ENCODE results near the gene CDC42EP3. TPM values are rescaled to one million over a fixed set of nuclear protein-coding genes. Genes with fewer than 3 reads are reported as not detected.
A peak's percentile ranks its signal among the peaks of the same experiment; 100 is the strongest.

CDC42EP3 gene
- total and polyA plus RNA-seq, 8 donors, result 6.7 to 89.7 (median 17.2) TPM

DNA sequence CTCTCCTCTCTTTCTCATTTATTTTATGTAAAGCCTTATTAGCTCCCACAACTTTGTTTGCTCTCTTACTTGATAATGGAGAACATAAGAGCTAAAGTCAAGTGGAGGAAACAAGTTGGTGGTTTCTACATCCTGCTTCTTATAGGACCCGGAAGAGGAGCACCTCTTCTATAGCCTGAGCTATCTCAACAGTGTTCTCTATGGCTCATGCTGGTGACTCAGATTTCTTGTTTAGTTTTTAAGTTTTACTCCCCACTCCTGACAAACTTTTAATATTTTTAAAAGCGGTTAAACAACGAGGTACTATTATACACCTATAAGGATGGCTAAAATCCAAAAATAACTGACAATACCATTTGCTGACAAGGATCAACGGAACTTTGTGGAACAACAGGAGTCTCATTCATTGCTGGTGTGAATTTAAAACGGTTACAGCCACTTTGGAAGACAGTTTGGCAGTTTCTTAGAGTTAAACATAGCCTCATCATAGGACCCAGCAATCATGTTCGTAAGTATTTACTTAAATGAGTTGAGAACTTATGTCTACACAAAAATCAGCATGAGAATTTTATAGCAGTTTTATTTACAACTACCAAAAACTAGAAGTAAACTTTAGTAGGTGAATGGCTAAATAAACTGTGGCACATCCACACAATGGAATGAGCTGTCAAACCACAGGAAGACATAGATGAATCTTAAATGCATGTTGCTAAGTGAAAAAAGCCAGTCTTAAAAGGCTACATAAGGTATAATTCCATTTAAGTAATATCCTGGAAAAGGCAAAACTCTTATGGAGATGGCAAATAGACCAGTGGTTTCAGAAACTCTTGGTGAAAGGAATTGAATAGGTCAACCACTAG is 12.7 kb upstream of the CDC42EP3 start:
- no peaks in the 10 kb centered on the region for H3K27me3 ChIP-seq
- H3K9me3 ChIP-seq, result no peaks in the 10 kb centered on the region
- 40 to 62% (median 50%) methylated on average over 6 of the region's 6 CpGs for WGBS, 5 donors
- H3K4me1 ChIP-seq, result peaks cover 4 to 25% (median 7%) of the 10 kb centered on the region in 4 donors
- TF ChIP-seq, protein P1, sequence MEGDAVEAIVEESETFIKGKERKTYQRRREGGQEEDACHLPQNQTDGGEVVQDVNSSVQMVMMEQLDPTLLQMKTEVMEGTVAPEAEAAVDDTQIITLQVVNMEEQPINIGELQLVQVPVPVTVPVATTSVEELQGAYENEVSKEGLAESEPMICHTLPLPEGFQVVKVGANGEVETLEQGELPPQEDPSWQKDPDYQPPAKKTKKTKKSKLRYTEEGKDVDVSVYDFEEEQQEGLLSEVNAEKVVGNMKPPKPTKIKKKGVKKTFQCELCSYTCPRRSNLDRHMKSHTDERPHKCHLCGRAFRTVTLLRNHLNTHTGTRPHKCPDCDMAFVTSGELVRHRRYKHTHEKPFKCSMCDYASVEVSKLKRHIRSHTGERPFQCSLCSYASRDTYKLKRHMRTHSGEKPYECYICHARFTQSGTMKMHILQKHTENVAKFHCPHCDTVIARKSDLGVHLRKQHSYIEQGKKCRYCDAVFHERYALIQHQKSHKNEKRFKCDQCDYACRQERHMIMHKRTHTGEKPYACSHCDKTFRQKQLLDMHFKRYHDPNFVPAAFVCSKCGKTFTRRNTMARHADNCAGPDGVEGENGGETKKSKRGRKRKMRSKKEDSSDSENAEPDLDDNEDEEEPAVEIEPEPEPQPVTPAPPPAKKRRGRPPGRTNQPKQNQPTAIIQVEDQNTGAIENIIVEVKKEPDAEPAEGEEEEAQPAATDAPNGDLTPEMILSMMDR (IDR thresholded peaks at IDR 0.05), result no peak
- TF ChIP-seq EP300 (IDR thresholded peaks at IDR 0.05), result no peak
- TF ChIP-seq POLR2AphosphoS5 (IDR thresholded peaks at IDR 0.05), result peak in 1 of 3 donors; percentile 35
- TF ChIP-seq POLR2A (IDR thresholded peaks at IDR 0.05), result no peak
- intact Hi-C loops (cut with DNase I; ENCODE audit: low total_unique reads), result no loop called here
- DNase-seq, result peak in 1 of 2 donors; percentile 23
- no peaks in the 10 kb centered on the region for H3K36me3 ChIP-seq
- peak overlapping the region in 1 of 5 donors; percentile 18 for H3K27ac ChIP-seq
- no peak overlapping the region for H3K4me3 ChIP-seq

DNA sequence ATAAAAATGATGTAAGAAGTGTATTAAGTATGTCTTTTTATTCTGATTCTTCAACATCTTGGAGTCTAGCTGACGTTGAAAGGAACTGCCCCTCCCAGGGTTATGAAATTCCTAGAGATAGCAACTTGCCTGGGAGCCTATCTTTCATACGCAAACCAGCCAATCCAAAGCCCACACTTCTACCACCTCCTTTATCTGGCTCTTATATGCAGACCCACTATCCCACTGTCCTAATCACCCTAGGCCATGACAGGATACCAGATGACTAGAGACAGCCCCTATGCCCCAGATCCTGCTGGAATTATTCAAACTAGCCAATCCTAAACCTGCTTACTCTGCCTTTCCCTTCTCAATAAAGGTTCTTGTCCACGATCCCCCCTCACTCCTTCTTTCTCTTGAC is 11.8 kb upstream of the CDC42EP3 start:
- peaks cover 0 to 25% (median 9%) of the 10 kb centered on the region in 4 donors for H3K4me1 ChIP-seq
- H3K27me3 ChIP-seq, result no peaks in the 10 kb centered on the region
- H3K9me3 ChIP-seq, result no peaks in the 10 kb centered on the region
- DNase-seq, result no peak
- H3K27ac ChIP-seq, result peak overlapping the region in 1 of 5 donors; percentile 18
- WGBS, 5 donors, result 65 to 73% (median 72%) methylated on average over 3 of the region's 3 CpGs
- TF ChIP-seq POLR2A (IDR thresholded peaks at IDR 0.05), result no peak
- TF ChIP-seq POLR2AphosphoS5 (IDR thresholded peaks at IDR 0.05), result no peak
- no peak for TF ChIP-seq EP300 (IDR thresholded peaks at IDR 0.05)
- TF ChIP-seq, protein P1 (IDR thresholded peaks at IDR 0.05), result no peak
- H3K4me3 ChIP-seq, result no peak overlapping the region
- H3K36me3 ChIP-seq, result no peaks in the 10 kb centered on the region
- intact Hi-C loops (cut with DNase I; ENCODE audit: low total_unique reads), result no loop called here

DNA sequence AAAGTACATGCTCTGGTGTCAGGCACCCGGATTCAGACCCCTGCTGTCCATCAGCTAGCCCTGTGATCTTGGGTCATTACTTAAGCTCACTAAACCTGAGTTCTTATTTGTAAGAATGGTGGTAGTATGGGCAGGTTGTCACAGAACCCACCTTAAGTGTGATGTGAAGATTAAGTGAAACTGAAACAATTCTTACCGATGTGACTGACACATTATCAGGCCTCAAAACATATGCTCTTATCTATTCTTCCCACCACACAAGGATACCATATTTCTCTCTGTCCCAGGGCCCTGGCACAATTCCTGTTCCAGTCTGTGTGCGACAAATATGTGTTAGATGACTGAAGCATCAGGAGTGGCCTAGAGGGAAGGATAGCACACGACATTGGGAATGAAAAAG is 11.0 kb upstream of the CDC42EP3 start:
- H3K4me3 ChIP-seq, result no peak overlapping the region
- H3K4me1 ChIP-seq, result peaks cover 0 to 25% (median 9%) of the 10 kb centered on the region in 4 donors
- H3K27ac ChIP-seq, result no peak overlapping the region
- intact Hi-C loops (cut with DNase I; ENCODE audit: low total_unique reads), result no loop called here
- DNase-seq, result no peak
- no peaks in the 10 kb centered on the region for H3K36me3 ChIP-seq
- H3K9me3 ChIP-seq, result no peaks in the 10 kb centered on the region
- no peaks in the 10 kb centered on the region for H3K27me3 ChIP-seq
- TF ChIP-seq EP300 (IDR thresholded peaks at IDR 0.05) (no peak), POLR2A (IDR thresholded peaks at IDR 0.05) (no peak), POLR2AphosphoS5 (IDR thresholded peaks at IDR 0.05) (no peak)
- TF ChIP-seq, protein P1 (IDR thresholded peaks at IDR 0.05), result no peak
- 65 to 75% (median 73%) methylated on average over 4 of the region's 4 CpGs for WGBS, 5 donors

DNA sequence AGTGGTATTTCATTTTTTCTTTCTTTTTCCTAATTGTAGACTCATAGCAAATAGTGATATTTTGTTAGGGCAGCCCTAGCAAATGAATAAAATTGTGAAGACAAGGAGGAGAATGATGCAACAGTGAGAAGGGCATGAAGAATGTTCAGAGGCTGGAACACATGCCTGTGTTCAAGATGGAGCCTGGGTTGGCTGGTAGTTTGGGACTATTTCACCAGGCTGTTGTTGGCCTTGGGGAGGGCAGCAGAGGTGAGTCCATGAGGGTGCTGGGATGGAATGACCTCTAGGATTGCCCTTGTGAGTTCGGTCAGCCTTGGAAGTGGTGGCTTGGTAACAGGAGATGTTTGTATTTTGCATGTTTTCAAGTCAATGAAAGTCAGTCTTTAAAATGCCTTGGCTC is 10.1 kb upstream of the CDC42EP3 start:
- intact Hi-C loops (cut with DNase I; ENCODE audit: low total_unique reads), result no loop called here
- Histone ChIP-seq H3K27me3 (no peaks in the 10 kb centered on the region), H3K36me3 (no peaks in the 10 kb centered on the region), H3K4me3 (no peak overlapping the region), H3K4me1 (peaks cover 0 to 28% (median 9%) of the 10 kb centered on the region in 4 donors), H3K9me3 (no peaks in the 10 kb centered on the region), H3K27ac (no peak overlapping the region)
- DNase-seq, result no peak
- 93 to 100% (median 98%) methylated on average over 1 of the region's 1 CpG for WGBS, 5 donors
- TF ChIP-seq, protein P1 (IDR thresholded peaks at IDR 0.05), result no peak
- no peak for TF ChIP-seq POLR2A (IDR thresholded peaks at IDR 0.05)
- TF ChIP-seq EP300 (IDR thresholded peaks at IDR 0.05), result no peak
- no peak for TF ChIP-seq POLR2AphosphoS5 (IDR thresholded peaks at IDR 0.05)

Data from stomach (tissue), 9 donors.